ENCODE measurements around the gene LAMB4.

- no peak for TF ChIP-seq CTCF (IDR thresholded peaks at IDR 0.05)
- no peak for TF ChIP-seq POLR2A (IDR thresholded peaks at IDR 0.05)
Observed at GRCh38 chr7:108101759-108102158, 28.4 kb downstream of the LAMB4 start.

Measured in Peyer's patch (tissue), 4 donors.